ENCODE measurements around the gene RBMX. TPM values are rescaled to one million over a fixed set of nuclear protein-coding genes. Genes with fewer than 3 reads are reported as not detected.

Gene RBMX
- total and polyA plus RNA-seq, 2 donors (not counting 3 experiments of a cell fraction or from before 2014, with no cell fraction given), result 117 to 235 TPM

DNA sequence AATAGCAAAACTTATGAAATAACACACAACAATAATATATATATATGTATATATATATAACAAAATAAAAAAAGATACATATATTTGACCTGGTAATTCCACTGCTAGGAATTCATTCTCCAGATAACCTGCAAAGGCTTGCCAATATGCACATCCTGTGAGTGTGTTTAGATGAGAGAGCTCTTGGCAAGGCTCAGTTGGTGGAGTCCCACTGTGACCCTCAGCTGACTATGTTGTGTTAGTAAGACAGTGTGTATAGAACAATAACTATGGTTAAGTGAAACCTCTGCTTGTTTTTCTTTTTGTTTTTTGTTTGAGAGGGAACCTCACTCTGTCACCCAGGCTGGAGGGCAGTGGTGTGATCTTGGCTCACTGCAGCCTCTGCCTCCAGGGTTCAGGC, 39.5 kb upstream of the RBMX start:
- Histone ChIP-seq H3K4me3 (replicated peaks in 1 of 3; ENCODE audit: insufficient read depth in 1 of 3, low read depth in 1 of 3, low read length in 3 of 3) (no peak overlapping the region), H3K9ac (replicated peaks; ENCODE audit: extremely low read depth, insufficient read depth, low read length) (no peak overlapping the region), H4K20me1 (replicated peaks; ENCODE audit: control insufficient read depth, extremely low read depth, insufficient read depth, low read length) (no peaks in the 10 kb centered on the region), H3K79me2 (ENCODE audit: control insufficient read depth, insufficient read depth, low read length) (no peaks in the 10 kb centered on the region), H3K9me3 (replicated peaks; ENCODE audit: control insufficient read depth, insufficient read depth, low read length) (no peaks in the 10 kb centered on the region), H3K27me3 (ENCODE audit: control insufficient read depth in 2 of 2, insufficient read depth in 2 of 2, low read length in 2 of 2) (no peaks in the 10 kb centered on the region), H3K9me1 (replicated peaks; ENCODE audit: control insufficient read depth, extremely low read depth, insufficient read depth, low read length) (no peaks in the 10 kb centered on the region), H3K4me1 (ENCODE audit: control insufficient read depth, extremely low read depth, insufficient read depth, low read length) (no peaks in the 10 kb centered on the region), H2AFZ (ENCODE audit: low read depth, low read length) (no peak overlapping the region), H3K27ac (ENCODE audit: insufficient read depth, low read depth, low read length) (no peak overlapping the region), H3K36me3 (ENCODE audit: control insufficient read depth in 2 of 2, extremely low read depth in 1 of 2, insufficient read depth in 2 of 2, low read length in 2 of 2) (no peaks in the 10 kb centered on the region), H3K4me2 (ENCODE audit: insufficient read depth, low read length) (no peak overlapping the region)
- ChIA-PET CTCF (interaction anchor here (0.8 to 1.5 kb wide), 2 partner anchors 11 to 209 kb away, joined by 3 to 4 read pairs; no protein-coding TSS in a partner anchor), POLR2A (interaction anchor here (1.3 to 1.7 kb wide), 2 partner anchors 40 to 41 kb away, joined by 4 to 9 read pairs; partner anchors contain the start of gene RBMX)
- TF ChIP-seq, protein P1, sequence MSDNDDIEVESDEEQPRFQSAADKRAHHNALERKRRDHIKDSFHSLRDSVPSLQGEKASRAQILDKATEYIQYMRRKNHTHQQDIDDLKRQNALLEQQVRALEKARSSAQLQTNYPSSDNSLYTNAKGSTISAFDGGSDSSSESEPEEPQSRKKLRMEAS (IDR thresholded peaks at IDR 0.05; ENCODE audit: insufficient read depth, insufficient read length), result no peak
- TF ChIP-seq MYC (IDR thresholded peaks at IDR 0.05; ENCODE audit: low read depth, low read length), result no peak
- TF ChIP-seq POLR2AphosphoS5 (IDR thresholded peaks at IDR 0.05; ENCODE audit: insufficient read depth, low read depth, low read length), result no peak
- TF ChIP-seq POLR2A (IDR thresholded peaks at IDR 0.05; ENCODE audit: low read depth, low read length), result no peak
- no peak for TF ChIP-seq GATA2 (IDR thresholded peaks at IDR 0.05; ENCODE audit: insufficient read depth, insufficient read length, low read depth, low read length)
- TF ChIP-seq FOS (IDR thresholded peaks at IDR 0.05; ENCODE audit: borderline replicate concordance, insufficient read depth, low read length), result no peak
- TF ChIP-seq JUN (IDR thresholded peaks at IDR 0.05; ENCODE audit: borderline replicate concordance, insufficient read depth, insufficient read length, low read depth), result no peak
- TF ChIP-seq, protein P2, sequence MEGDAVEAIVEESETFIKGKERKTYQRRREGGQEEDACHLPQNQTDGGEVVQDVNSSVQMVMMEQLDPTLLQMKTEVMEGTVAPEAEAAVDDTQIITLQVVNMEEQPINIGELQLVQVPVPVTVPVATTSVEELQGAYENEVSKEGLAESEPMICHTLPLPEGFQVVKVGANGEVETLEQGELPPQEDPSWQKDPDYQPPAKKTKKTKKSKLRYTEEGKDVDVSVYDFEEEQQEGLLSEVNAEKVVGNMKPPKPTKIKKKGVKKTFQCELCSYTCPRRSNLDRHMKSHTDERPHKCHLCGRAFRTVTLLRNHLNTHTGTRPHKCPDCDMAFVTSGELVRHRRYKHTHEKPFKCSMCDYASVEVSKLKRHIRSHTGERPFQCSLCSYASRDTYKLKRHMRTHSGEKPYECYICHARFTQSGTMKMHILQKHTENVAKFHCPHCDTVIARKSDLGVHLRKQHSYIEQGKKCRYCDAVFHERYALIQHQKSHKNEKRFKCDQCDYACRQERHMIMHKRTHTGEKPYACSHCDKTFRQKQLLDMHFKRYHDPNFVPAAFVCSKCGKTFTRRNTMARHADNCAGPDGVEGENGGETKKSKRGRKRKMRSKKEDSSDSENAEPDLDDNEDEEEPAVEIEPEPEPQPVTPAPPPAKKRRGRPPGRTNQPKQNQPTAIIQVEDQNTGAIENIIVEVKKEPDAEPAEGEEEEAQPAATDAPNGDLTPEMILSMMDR (IDR thresholded peaks at IDR 0.05; ENCODE audit: extremely low read depth in 1 of 2, insufficient read depth in 1 of 2, low read depth in 1 of 2, low read length in 2 of 2), result no peak
- no peak for TF ChIP-seq EZH2 (IDR thresholded peaks at IDR 0.05; ENCODE audit: borderline replicate concordance, low read depth, low read length, severe bottlenecking)
- dilution Hi-C loops (cut with MboI; ENCODE audit: extremely low pct_ligation_motif_present, low sequenced_read_pairs), result no loop called here
- peak; percentile 50 for DNase-seq (ENCODE audit: low read depth, low spot score)
- no TSS peak for BruUV-seq (replicated peaks)
- intact Hi-C loops (cut with micrococcal nuclease), result no loop called here
- FAIRE-seq, result peak; percentile 47

Measured in endothelial cell of umbilical vein (primary cell).